Activated naive CD8-positive, alpha-beta T cell (primary cell): ENCODE measurements around the gene PRKCB.
A peak's percentile ranks its signal among the peaks of the same experiment; 100 is the strongest.

Experiments
- H3K27ac Mint-ChIP-seq: one replicate; pipeline ENCODE4 v1.8.0; 2021; ENCODE audit warnings: mixed read lengths
- H3K27me3 Mint-ChIP-seq: one replicate; pipeline ENCODE4 v1.8.0; 2021; ENCODE audit warnings: mixed read lengths
- H3K36me3 Mint-ChIP-seq: one replicate; pipeline ENCODE4 v1.8.0; 2021; ENCODE audit warnings: mixed read lengths
- H3K4me1 Mint-ChIP-seq: one replicate; pipeline ENCODE4 v1.8.0; 2021; ENCODE audit warnings: low read depth, mixed read lengths
- H3K4me3 Mint-ChIP-seq: one replicate; pipeline ENCODE4 v1.8.0; 2021; ENCODE audit warnings: mild to moderate bottlenecking, mixed read lengths
- H3K9me3 Mint-ChIP-seq: one replicate; pipeline ENCODE4 v1.8.0; 2021; ENCODE audit warnings: low read depth, mixed read lengths

The PRKCB gene

GRCh38 chr16:24191876-24192402, 356.2 kb downstream of the PRKCB start:
- Mint-ChIP-seq H3K4me1 (peaks cover 10% of the 10 kb centered on the region), H3K4me3 (no peak overlapping the region), H3K27ac (peak overlapping the region; percentile 48), H3K27me3 (no peaks in the 10 kb centered on the region), H3K9me3 (no peaks in the 10 kb centered on the region), H3K36me3 (peaks cover 16% of the 10 kb centered on the region)

GRCh38 chr16:24195221-24195620, 359.4 kb downstream of the PRKCB start:
- Mint-ChIP-seq H3K36me3 (peaks cover 22% of the 10 kb centered on the region), H3K27ac (no peak overlapping the region)

GRCh38 chr16:24198807-24199533, 363.2 kb downstream of the PRKCB start:
- Mint-ChIP-seq H3K27ac (no peak overlapping the region), H3K9me3 (no peaks in the 10 kb centered on the region), H3K4me3 (no peak overlapping the region), H3K27me3 (no peaks in the 10 kb centered on the region), H3K36me3 (peaks cover 26% of the 10 kb centered on the region), H3K4me1 (no peaks in the 10 kb centered on the region)

More at GRCh38 chr16:24195221-24195620, 359.4 kb downstream of the PRKCB start:
- Mint-ChIP-seq H3K4me3 (no peak overlapping the region), H3K4me1 (peaks cover 1% of the 10 kb centered on the region), H3K9me3 (no peaks in the 10 kb centered on the region), H3K27me3 (no peaks in the 10 kb centered on the region)

GRCh38 chr16:24203675-24204074, 367.9 kb downstream of the PRKCB start:
- Mint-ChIP-seq H3K36me3 (peaks cover 18% of the 10 kb centered on the region), H3K4me1 (no peaks in the 10 kb centered on the region), H3K27ac (no peak overlapping the region), H3K9me3 (no peaks in the 10 kb centered on the region), H3K4me3 (no peak overlapping the region), H3K27me3 (no peaks in the 10 kb centered on the region)

GRCh38 chr16:24204150-24204665, 368.4 kb downstream of the PRKCB start:
- Mint-ChIP-seq H3K27me3 (no peaks in the 10 kb centered on the region), H3K27ac (peak overlapping the region; percentile 34), H3K9me3 (no peaks in the 10 kb centered on the region), H3K36me3 (peaks cover 19% of the 10 kb centered on the region), H3K4me3 (no peak overlapping the region), H3K4me1 (no peaks in the 10 kb centered on the region)

- Mint-ChIP-seq H3K9me3 (no peaks in the 10 kb centered on the region), H3K36me3 (peaks cover 25% of the 10 kb centered on the region), H3K4me3 (no peak overlapping the region), H3K4me1 (peaks cover 2% of the 10 kb centered on the region), H3K27me3 (no peaks in the 10 kb centered on the region), H3K27ac (no peak overlapping the region)
These were observed 371.1 kb downstream of the PRKCB start for GRCh38 chr16:24206926-24207325.

GRCh38 chr16:24208710-24209109, 372.9 kb downstream of the PRKCB start:
- no peaks in the 10 kb centered on the region for H3K27me3 Mint-ChIP-seq
- peaks cover 2% of the 10 kb centered on the region for H3K4me1 Mint-ChIP-seq
- H3K36me3 Mint-ChIP-seq: peaks cover 21% of the 10 kb centered on the region
- no peak overlapping the region for H3K27ac Mint-ChIP-seq
- no peak overlapping the region for H3K4me3 Mint-ChIP-seq
- no peaks in the 10 kb centered on the region for H3K9me3 Mint-ChIP-seq

GRCh38 chr16:24214992-24215391, 379.2 kb downstream of the PRKCB start:
- H3K27ac Mint-ChIP-seq: no peak overlapping the region
- no peaks in the 10 kb centered on the region for H3K27me3 Mint-ChIP-seq
- H3K4me1 Mint-ChIP-seq: no peaks in the 10 kb centered on the region
- no peaks in the 10 kb centered on the region for H3K9me3 Mint-ChIP-seq
- peaks cover 26% of the 10 kb centered on the region for H3K36me3 Mint-ChIP-seq
- no peak overlapping the region for H3K4me3 Mint-ChIP-seq

- no peaks in the 10 kb centered on the region for H3K27me3 Mint-ChIP-seq
- H3K36me3 Mint-ChIP-seq: peaks cover 38% of the 10 kb centered on the region
- no peak overlapping the region for H3K4me3 Mint-ChIP-seq
- H3K4me1 Mint-ChIP-seq: no peaks in the 10 kb centered on the region
- no peak overlapping the region for H3K27ac Mint-ChIP-seq
- peaks cover 9% of the 10 kb centered on the region for H3K9me3 Mint-ChIP-seq
These were observed 381.2 kb downstream of the PRKCB start for GRCh38 chr16:24216961-24217360.

- Mint-ChIP-seq H3K27ac (no peak overlapping the region), H3K4me3 (no peak overlapping the region), H3K9me3 (peaks cover 13% of the 10 kb centered on the region), H3K4me1 (no peaks in the 10 kb centered on the region), H3K36me3 (peaks cover 43% of the 10 kb centered on the region), H3K27me3 (no peaks in the 10 kb centered on the region)
These were observed 381.7 kb downstream of the PRKCB start for GRCh38 chr16:24217461-24217860.

- H3K9me3 Mint-ChIP-seq: peaks cover 13% of the 10 kb centered on the region
- H3K36me3 Mint-ChIP-seq: peaks cover 43% of the 10 kb centered on the region
- H3K27ac Mint-ChIP-seq: no peak overlapping the region
- H3K27me3 Mint-ChIP-seq: no peaks in the 10 kb centered on the region
- no peak overlapping the region for H3K4me3 Mint-ChIP-seq
- no peaks in the 10 kb centered on the region for H3K4me1 Mint-ChIP-seq
These were observed 382.5 kb downstream of the PRKCB start for GRCh38 chr16:24218299-24218698.

- H3K27ac Mint-ChIP-seq: no peak overlapping the region
- peaks cover 17% of the 10 kb centered on the region for H3K9me3 Mint-ChIP-seq
- H3K4me3 Mint-ChIP-seq: no peak overlapping the region
- H3K4me1 Mint-ChIP-seq: no peaks in the 10 kb centered on the region
- no peaks in the 10 kb centered on the region for H3K27me3 Mint-ChIP-seq
- H3K36me3 Mint-ChIP-seq: peaks cover 35% of the 10 kb centered on the region
These were observed 385.4 kb downstream of the PRKCB start for GRCh38 chr16:24221219-24221618.

GRCh38 chr16:24228514-24228913, 392.7 kb downstream of the PRKCB start:
- Mint-ChIP-seq H3K4me3 (no peak overlapping the region), H3K27me3 (peaks cover 7% of the 10 kb centered on the region), H3K27ac (no peak overlapping the region), H3K9me3 (peaks cover 2% of the 10 kb centered on the region), H3K4me1 (no peaks in the 10 kb centered on the region), H3K36me3 (no peaks in the 10 kb centered on the region)

GRCh38 chr16:24232936-24233335, 397.2 kb downstream of the PRKCB start:
- Mint-ChIP-seq H3K36me3 (no peaks in the 10 kb centered on the region), H3K27me3 (peaks cover 7% of the 10 kb centered on the region), H3K4me1 (no peaks in the 10 kb centered on the region), H3K9me3 (peaks cover 11% of the 10 kb centered on the region), H3K4me3 (no peak overlapping the region), H3K27ac (no peak overlapping the region)

- Mint-ChIP-seq H3K36me3 (no peaks in the 10 kb centered on the region), H3K27ac (no peak overlapping the region)
These were observed 399.0 kb downstream of the PRKCB start for GRCh38 chr16:24234737-24235136.

GRCh38 chr16:24235806-24236205, 400.0 kb downstream of the PRKCB start:
- peaks cover 9% of the 10 kb centered on the region for H3K27me3 Mint-ChIP-seq

More at GRCh38 chr16:24234737-24235136, 399.0 kb downstream of the PRKCB start:
- Mint-ChIP-seq H3K4me1 (no peaks in the 10 kb centered on the region), H3K27me3 (peaks cover 7% of the 10 kb centered on the region), H3K9me3 (peaks cover 16% of the 10 kb centered on the region), H3K4me3 (no peak overlapping the region)

More at GRCh38 chr16:24235806-24236205, 400.0 kb downstream of the PRKCB start:
- Mint-ChIP-seq H3K27ac (no peak overlapping the region), H3K9me3 (peaks cover 19% of the 10 kb centered on the region), H3K4me3 (no peak overlapping the region), H3K4me1 (no peaks in the 10 kb centered on the region), H3K36me3 (no peaks in the 10 kb centered on the region)
